GM12873 (cell line): ENCODE measurements around the gene PIANP.

Experiments used
- CTCF ChIP-seq: IDR thresholded peaks from 2 replicates; pipeline ENCODE4 v1.5.1; 2012; ENCODE audit warnings: low read depth, mild to moderate bottlenecking, moderate library complexity, low read length, control low read depth; ENCODE audit not compliant: insufficient read depth; ENCODE audit errors: missing control alignments

PIANP gene

GRCh38 chr12:6692888-6693287 lies 7.7 kb downstream of the PIANP start:
- no peak for TF ChIP-seq CTCF

- no peak for TF ChIP-seq CTCF
Observed at GRCh38 chr12:6691473-6691872, 9.1 kb downstream of the PIANP start.

GRCh38 chr12:6688999-6689882 lies 11.4 kb downstream of the PIANP start, which contains the start of gene ZNF384:
ZNF384 (minus strand) TSS chr12:6689375; CDS start chr12:6679520, 9,855 bp downstream.
- TF ChIP-seq CTCF = peak; percentile 17

GRCh38 chr12:6688543-6688998 lies 12.0 kb downstream of the PIANP start:
- TF ChIP-seq CTCF = no peak

GRCh38 chr12:6685814-6686213 lies 14.8 kb downstream of the PIANP start:
- TF ChIP-seq CTCF = no peak

- peak; percentile 65 for TF ChIP-seq CTCF
Observed at GRCh38 chr12:6684609-6685008, 16.0 kb downstream of the PIANP start.

GRCh38 chr12:6676962-6677361 lies 23.7 kb downstream of the PIANP start:
- TF ChIP-seq CTCF = no peak
